Fibroblast of mammary gland (primary cell): ENCODE data around the gene CFAP73.
A peak's percentile ranks its signal among the peaks of the same experiment; 100 is the strongest.

ENCODE experiments used
- DNase-seq: peaks from one replicate; pipeline ENCODE4 v3.0.0-alpha.2; 2010; ENCODE audit warnings: low read depth
- H3K4me3 ChIP-seq: 2 replicates; pipeline ENCODE4 v1.5.1; 2011; ENCODE audit warnings: low read depth, mild to moderate bottlenecking, low read length, moderate library complexity; ENCODE audit not compliant: control insufficient read depth
- TF ChIP-seq, protein P1 (sequence below): conservative IDR thresholded peaks from 2 replicates; pipeline ENCODE4 v1.5.1; 2011; ENCODE audit warnings: low read depth, low read length, inconsistent platforms; ENCODE audit not compliant: control insufficient read depth, insufficient read depth

The CFAP73 gene

DNA sequence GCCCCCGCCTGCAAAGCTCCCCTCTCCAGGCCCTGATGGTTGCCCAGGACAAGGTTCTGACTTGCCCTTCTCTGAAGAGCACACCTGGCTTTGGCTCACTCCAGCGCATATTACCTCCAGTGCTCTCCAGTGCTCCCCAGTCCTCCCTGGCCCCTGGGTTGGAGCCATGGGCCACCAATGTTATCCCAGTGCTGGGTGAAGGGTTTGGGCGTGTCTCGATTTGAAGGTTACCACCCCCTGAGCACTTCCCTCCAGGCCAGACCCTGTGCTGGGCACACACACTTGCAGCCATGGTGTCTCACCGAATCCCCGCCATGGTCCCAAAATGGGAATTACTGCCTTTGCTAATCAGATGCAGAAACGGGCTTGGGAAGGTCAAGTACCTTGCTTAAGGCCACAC lies 47.1 kb downstream of the CFAP73 start:
- no peak overlapping the region for H3K4me3 ChIP-seq
- TF ChIP-seq, protein P1, sequence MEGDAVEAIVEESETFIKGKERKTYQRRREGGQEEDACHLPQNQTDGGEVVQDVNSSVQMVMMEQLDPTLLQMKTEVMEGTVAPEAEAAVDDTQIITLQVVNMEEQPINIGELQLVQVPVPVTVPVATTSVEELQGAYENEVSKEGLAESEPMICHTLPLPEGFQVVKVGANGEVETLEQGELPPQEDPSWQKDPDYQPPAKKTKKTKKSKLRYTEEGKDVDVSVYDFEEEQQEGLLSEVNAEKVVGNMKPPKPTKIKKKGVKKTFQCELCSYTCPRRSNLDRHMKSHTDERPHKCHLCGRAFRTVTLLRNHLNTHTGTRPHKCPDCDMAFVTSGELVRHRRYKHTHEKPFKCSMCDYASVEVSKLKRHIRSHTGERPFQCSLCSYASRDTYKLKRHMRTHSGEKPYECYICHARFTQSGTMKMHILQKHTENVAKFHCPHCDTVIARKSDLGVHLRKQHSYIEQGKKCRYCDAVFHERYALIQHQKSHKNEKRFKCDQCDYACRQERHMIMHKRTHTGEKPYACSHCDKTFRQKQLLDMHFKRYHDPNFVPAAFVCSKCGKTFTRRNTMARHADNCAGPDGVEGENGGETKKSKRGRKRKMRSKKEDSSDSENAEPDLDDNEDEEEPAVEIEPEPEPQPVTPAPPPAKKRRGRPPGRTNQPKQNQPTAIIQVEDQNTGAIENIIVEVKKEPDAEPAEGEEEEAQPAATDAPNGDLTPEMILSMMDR = no peak
- DNase-seq = no peak

DNA sequence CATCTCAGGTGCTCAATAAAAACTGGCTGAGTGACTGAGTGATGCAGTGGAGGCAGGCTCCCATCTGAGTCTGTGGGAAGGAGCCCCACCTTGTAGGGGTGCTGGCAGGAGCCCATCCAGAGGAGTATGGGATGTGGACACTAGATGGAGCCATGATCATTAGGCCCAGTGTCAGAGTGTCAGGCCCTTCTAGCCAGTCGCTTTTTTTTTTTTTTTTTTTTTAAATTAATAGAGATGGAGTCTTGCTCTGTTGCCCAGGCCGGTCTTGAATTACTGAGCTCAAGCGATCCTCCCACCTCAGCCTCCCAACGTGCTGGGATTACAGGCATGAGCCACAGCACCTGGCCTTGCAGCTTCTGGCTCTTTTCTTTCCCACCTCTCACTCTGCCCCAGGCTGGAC lies 47.5 kb downstream of the CFAP73 start:
- DNase-seq = peak; percentile 86
- TF ChIP-seq, protein P1 = peak; percentile 87
- H3K4me3 ChIP-seq = no peak overlapping the region

GRCh38 chr12:113197518-113198077 lies 48.1 kb downstream of the CFAP73 start:
- H3K4me3 ChIP-seq = no peak overlapping the region
- DNase-seq = no peak
- TF ChIP-seq, protein P1 = no peak

DNA sequence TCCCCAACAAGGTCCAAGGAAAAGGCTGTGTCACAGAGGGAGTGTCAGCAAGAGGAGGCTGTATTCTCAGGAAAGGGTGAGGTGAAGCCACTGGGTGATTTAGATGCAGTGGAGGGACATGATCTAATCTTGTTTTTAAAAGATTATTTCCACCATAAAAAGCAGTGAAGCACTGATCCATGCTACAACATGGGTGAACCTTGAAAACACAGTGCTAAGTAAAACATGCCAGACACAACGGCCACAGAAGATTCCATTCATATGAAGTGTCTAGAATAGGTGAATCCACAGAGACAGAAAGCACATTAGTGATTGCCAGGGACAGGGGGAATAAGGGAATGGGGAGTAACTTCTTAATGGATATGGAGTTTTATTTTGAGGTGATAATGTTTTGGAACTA lies 48.8 kb downstream of the CFAP73 start:
- DNase-seq = no peak
- TF ChIP-seq, protein P1 = no peak
- no peak overlapping the region for H3K4me3 ChIP-seq

DNA sequence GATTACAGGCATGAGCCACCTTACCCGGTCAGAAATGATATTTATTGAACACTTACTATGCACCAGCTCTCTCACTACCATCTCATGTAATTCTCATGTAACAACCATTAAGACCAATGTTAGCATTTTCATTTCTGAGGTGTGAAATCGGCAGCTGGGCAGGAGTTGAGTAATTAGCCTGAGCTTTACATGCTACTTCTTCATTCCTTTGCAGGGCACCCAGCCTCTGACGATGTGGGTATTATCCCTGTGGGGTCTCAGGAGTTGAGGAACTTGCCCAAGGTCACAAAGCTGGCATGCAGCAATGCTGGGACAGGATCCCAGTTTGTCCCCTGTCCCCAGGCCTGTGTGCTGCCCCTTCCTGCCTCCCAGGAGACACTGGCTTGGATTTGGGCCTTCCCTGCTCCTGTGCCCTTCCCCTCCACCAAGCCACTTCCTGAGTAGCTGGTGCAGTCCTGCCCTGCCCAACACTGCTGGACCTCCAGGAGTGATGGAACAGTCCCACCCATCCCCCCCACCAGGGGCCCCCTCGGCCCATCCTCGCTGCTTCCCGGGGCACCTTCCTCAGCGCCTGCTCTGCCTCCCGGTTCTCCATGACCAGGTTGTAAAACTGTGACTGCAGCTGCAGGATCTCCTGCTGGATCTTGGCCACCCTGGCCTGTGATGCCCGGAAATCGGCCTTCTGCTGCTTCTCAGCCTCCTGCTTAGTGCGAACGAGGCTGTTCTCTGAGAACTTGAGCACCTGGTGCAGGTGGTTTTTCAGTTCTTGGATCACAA lies 50.7 kb downstream of the CFAP73 start:
- TF ChIP-seq, protein P1 = no peak
- no peak for DNase-seq
- H3K4me3 ChIP-seq = no peak overlapping the region

GRCh38 chr12:113201187-113202177 lies 52.0 kb downstream of the CFAP73 start:
- DNase-seq = no peak
- TF ChIP-seq, protein P1 = no peak
- no peak overlapping the region for H3K4me3 ChIP-seq
